ENCODE results near the gene NT5C3A. TPM values are rescaled to one million over a fixed set of nuclear protein-coding genes. Genes with fewer than 3 reads are reported as not detected.
"Not testable (repeated sequence)": the region's sequence is repeated elsewhere in the genome, so short reads cannot be mapped to it uniquely, and the experiment has no call there.

NT5C3A gene
- total and polyA plus RNA-seq, 2 experiments from 2014 or later = 22.5 to 40.4 TPM

DNA sequence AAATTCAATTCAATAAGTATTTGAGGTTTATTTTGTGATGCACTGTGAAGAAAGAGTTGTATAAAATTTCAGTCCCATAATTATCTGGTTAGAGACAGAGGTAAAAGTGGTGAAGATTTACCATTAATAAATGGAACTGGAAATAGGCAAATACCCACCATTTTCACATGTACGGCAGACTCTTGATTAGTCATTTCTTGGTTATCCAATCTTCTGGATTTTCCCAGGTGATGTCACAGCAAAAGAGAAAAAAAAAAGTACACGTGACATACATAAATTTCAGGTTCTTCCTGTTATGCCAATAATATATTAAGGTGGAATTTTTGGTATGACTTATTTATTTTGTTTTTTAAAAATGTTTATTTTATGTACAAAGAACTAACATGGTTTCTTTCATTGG lies 26.8 kb downstream of the NT5C3A start:
- Histone ChIP-seq H3K4me1 (ENCODE audit: insufficient read depth) (peaks cover 45% of the 10 kb centered on the region), H3K27ac (no peak overlapping the region), H3K4me3 (no peak overlapping the region), H3K4me2 (ENCODE audit: unreplicated experiment) (no peak overlapping the region), H3K9me3 (ENCODE audit: low read depth) (no peaks in the 10 kb centered on the region), H3F3A (ENCODE audit: insufficient read depth) (peaks cover 28% of the 10 kb centered on the region), H3K9me2 (ENCODE audit: insufficient read depth) (no peaks in the 10 kb centered on the region), H3K36me3 (ENCODE audit: low read depth) (no peaks in the 10 kb centered on the region), H2AFZ (no peak overlapping the region), H4K20me1 (ENCODE audit: insufficient read depth) (no peaks in the 10 kb centered on the region), H3K9ac (no peak overlapping the region), H3K27me3 (replicated peaks; ENCODE audit: insufficient read depth) (no peaks in the 10 kb centered on the region), H3K79me2 (ENCODE audit: insufficient read depth) (peaks cover 80% of the 10 kb centered on the region)
- no peak for DNase-seq
- 98 to 99% methylated on average over 2 of the region's 2 CpGs for WGBS, 2 experiments (ENCODE audit: low coverage in 1 of 2, low lambda C conversion rate in 2 of 2, missing lambda C conversion rate in 2 of 2)
- in situ Hi-C loops (cut with MboI) = no loop called here
- no peak for TF ChIP-seq EZH2 (IDR thresholded peaks at IDR 0.05; ENCODE audit: insufficient read depth, poor library complexity, severe bottlenecking)
- TF ChIP-seq EZH2phosphoT487 (IDR thresholded peaks at IDR 0.05; ENCODE audit: insufficient read depth, low read depth) = no peak

DNA sequence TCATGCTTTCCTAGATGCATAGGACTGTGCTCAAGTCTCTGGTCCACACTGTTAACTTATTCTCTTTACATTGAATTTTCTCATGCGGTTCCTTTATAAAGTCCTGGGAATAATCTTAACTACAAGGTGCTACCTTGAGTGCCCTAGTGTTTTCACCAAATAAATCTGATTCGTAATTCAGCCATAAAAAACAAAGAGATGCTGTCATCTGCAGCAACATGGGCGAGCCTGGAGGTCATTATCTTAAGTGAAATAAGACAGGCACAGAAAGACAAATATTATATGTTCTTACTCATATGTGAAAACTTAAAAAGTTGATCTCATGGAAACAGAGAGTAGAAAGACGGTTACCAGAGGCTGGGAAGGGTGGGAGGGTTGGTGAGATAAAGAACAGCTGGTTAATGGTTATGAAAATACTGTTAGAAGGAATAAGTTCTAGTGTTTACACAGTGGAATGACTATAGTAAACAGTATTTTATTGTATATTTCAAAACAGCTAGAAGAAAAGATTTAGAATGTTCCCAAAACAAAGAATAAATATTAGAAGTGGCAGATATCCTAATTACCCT lies 38.3 kb downstream of the NT5C3A start:
- H4K20me1 ChIP-seq (ENCODE audit: insufficient read depth) = no peaks in the 10 kb centered on the region
- H3F3A ChIP-seq (ENCODE audit: insufficient read depth) = no peaks in the 10 kb centered on the region
- no peak overlapping the region for H3K9ac ChIP-seq
- WGBS, 2 experiments (ENCODE audit: low coverage in 1 of 2, low lambda C conversion rate in 2 of 2, missing lambda C conversion rate in 2 of 2) = 85 to 89% methylated on average over 4 of the region's 4 CpGs
- no peaks in the 10 kb centered on the region for H3K27me3 ChIP-seq (replicated peaks; ENCODE audit: insufficient read depth)
- TF ChIP-seq EZH2 (IDR thresholded peaks at IDR 0.05; ENCODE audit: insufficient read depth, poor library complexity, severe bottlenecking) = no peak
- no peak for TF ChIP-seq EZH2phosphoT487 (IDR thresholded peaks at IDR 0.05; ENCODE audit: insufficient read depth, low read depth)
- no peak overlapping the region for H3K4me2 ChIP-seq (ENCODE audit: unreplicated experiment)
- no peak overlapping the region for H2AFZ ChIP-seq
- peaks cover 38% of the 10 kb centered on the region for H3K36me3 ChIP-seq (ENCODE audit: low read depth)
- DNase-seq = no peak
- no peaks in the 10 kb centered on the region for H3K9me3 ChIP-seq (ENCODE audit: low read depth)
- in situ Hi-C loops (cut with MboI) = no loop called here
- H3K27ac ChIP-seq = no peak overlapping the region
- no peaks in the 10 kb centered on the region for H3K4me1 ChIP-seq (ENCODE audit: insufficient read depth)
- no peaks in the 10 kb centered on the region for H3K9me2 ChIP-seq (ENCODE audit: insufficient read depth)
- H3K4me3 ChIP-seq = no peak overlapping the region
- H3K79me2 ChIP-seq (ENCODE audit: insufficient read depth) = peaks cover 34% of the 10 kb centered on the region

DNA sequence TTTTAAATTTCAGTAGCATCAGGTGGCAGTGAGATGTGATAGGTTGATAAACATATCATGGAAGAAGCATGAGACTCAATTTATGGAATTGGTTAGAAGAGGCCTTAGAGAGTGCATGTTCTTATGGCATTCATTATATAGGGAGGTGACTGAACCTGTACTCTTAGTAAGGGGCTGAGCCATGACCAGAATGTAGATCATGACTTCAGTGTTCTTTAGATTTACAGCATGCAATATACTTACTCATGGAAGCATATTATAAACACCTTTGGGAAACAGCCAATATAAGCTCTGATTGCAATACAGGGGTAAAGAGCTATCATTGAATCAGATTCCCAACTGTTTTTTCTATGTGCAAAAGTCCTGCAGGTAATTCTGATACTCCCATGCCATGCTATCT lies 50.2 kb downstream of the NT5C3A start:
- Histone ChIP-seq H3F3A (ENCODE audit: insufficient read depth) (peaks cover 4% of the 10 kb centered on the region; the same call in 1 of the 2 replicates), H3K9me2 (ENCODE audit: insufficient read depth) (no peaks in the 10 kb centered on the region), H3K4me2 (ENCODE audit: unreplicated experiment) (no peak overlapping the region), H3K27me3 (replicated peaks; ENCODE audit: insufficient read depth) (no peaks in the 10 kb centered on the region), H3K4me1 (ENCODE audit: insufficient read depth) (no peaks in the 10 kb centered on the region), H4K20me1 (ENCODE audit: insufficient read depth) (no peaks in the 10 kb centered on the region), H3K36me3 (ENCODE audit: low read depth) (peaks cover 32% of the 10 kb centered on the region), H2AFZ (no peak overlapping the region), H3K9me3 (ENCODE audit: low read depth) (no peaks in the 10 kb centered on the region), H3K4me3 (no peak overlapping the region), H3K79me2 (ENCODE audit: insufficient read depth) (no peaks in the 10 kb centered on the region), H3K27ac (no peak overlapping the region), H3K9ac (no peak overlapping the region)
- TF ChIP-seq EZH2 (IDR thresholded peaks at IDR 0.05; ENCODE audit: insufficient read depth, poor library complexity, severe bottlenecking) = no peak
- no peak for TF ChIP-seq EZH2phosphoT487 (IDR thresholded peaks at IDR 0.05; ENCODE audit: insufficient read depth, low read depth)
- no peak for DNase-seq
- in situ Hi-C loops (cut with MboI) = no loop called here

DNA sequence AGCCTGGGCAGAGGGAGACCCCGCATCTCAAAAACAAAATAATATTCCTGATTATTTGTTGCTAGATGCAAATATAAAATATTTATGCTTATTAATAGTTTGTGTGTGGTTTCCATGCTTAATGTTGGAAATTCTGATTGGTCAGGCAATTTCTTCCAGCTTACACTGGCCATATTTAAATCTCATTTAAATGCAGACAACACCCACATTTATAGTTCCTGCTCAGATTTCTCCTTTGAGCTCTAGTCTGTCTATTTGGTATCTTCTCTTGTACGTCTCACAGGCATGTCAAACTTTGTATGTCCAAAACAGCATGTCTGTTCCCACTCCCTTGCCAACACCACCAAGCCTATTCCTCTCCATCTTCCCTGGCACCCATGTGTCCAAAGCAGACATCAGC lies 52.8 kb downstream of the NT5C3A start:
- in situ Hi-C loops (cut with MboI) = no loop called here
- no peak overlapping the region for H3K9ac ChIP-seq
- no peaks in the 10 kb centered on the region for H4K20me1 ChIP-seq (ENCODE audit: insufficient read depth)
- H3K9me2 ChIP-seq (ENCODE audit: insufficient read depth) = no peaks in the 10 kb centered on the region
- H3F3A ChIP-seq (ENCODE audit: insufficient read depth) = peaks cover 4% of the 10 kb centered on the region; the same call in 1 of the 2 replicates
- no peak overlapping the region for H3K27ac ChIP-seq
- 75 to 89% methylated on average over 2 of the region's 2 CpGs for WGBS, 2 experiments (ENCODE audit: low coverage in 1 of 2, low lambda C conversion rate in 2 of 2, missing lambda C conversion rate in 2 of 2)
- H3K4me3 ChIP-seq = no peak overlapping the region
- peaks cover 21% of the 10 kb centered on the region; the same call in 1 of the 2 replicates for H3K36me3 ChIP-seq (ENCODE audit: low read depth)
- H3K79me2 ChIP-seq (ENCODE audit: insufficient read depth) = no peaks in the 10 kb centered on the region
- no peaks in the 10 kb centered on the region for H3K9me3 ChIP-seq (ENCODE audit: low read depth)
- no peak for TF ChIP-seq EZH2 (IDR thresholded peaks at IDR 0.05; ENCODE audit: insufficient read depth, poor library complexity, severe bottlenecking)
- no peak overlapping the region for H3K4me2 ChIP-seq (ENCODE audit: unreplicated experiment)
- H2AFZ ChIP-seq = no peak overlapping the region
- no peaks in the 10 kb centered on the region for H3K27me3 ChIP-seq (replicated peaks; ENCODE audit: insufficient read depth)
- no peak for DNase-seq
- no peaks in the 10 kb centered on the region for H3K4me1 ChIP-seq (ENCODE audit: insufficient read depth)

DNA sequence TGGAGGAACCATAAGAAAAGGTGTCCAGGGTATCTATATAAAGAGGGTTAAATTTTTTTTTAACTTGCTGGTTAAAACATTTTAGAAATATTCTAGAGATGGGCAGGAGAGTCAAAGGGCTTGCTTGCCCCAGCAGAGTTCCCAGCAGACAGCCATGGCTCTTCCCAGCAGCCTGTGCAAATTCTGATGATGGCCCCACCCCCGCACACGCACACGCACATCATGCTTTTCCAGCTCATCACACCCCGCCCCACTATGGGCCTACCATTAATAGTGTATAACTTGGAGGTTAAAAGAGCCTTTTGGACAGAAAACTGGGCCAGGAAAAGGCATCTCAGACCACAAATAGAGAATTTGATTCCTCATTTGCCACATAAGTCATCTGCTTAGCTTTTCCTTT lies 56.9 kb downstream of the NT5C3A start:
- H3K4me3 ChIP-seq; H3K27me3 ChIP-seq (replicated peaks; ENCODE audit: insufficient read depth); H3K27ac ChIP-seq; H3K9ac ChIP-seq; H3K4me2 ChIP-seq (ENCODE audit: unreplicated experiment); DNase-seq; H3F3A ChIP-seq (ENCODE audit: insufficient read depth); H2AFZ ChIP-seq; H3K4me1 ChIP-seq (ENCODE audit: insufficient read depth); H4K20me1 ChIP-seq (ENCODE audit: insufficient read depth); in situ Hi-C loops (cut with MboI); H3K9me2 ChIP-seq (ENCODE audit: insufficient read depth); H3K79me2 ChIP-seq (ENCODE audit: insufficient read depth); H3K9me3 ChIP-seq (ENCODE audit: low read depth): not testable (repeated sequence)
- WGBS, 2 experiments (ENCODE audit: low coverage in 1 of 2, low lambda C conversion rate in 2 of 2, missing lambda C conversion rate in 2 of 2) = 98 to 100% methylated on average over 4 of the region's 4 CpGs
- H3K36me3 ChIP-seq (ENCODE audit: low read depth) = peaks cover 12% of the 10 kb centered on the region; the same call in 1 of the 2 replicates

DNA sequence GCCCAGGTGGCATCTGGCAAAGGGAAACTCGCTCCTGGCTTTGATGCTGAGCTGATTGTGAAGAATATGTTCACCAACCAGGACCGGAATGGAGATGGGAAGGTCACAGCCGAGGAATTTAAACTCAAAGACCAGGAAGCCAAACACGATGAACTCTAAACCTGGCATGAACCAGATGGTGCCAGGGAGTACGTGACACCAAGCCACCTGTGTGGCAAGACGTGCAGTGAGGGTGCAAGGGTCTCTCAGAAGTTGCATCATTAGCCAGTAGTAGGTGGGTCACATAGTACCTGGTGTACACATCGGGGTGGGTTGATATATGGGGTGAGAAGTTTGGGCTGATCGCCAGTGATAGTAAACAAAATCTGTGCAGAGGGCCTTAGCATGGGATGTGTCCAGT lies 57.4 kb downstream of the NT5C3A start:
- peaks cover 12% of the 10 kb centered on the region; the same call in 1 of the 2 replicates for H3K36me3 ChIP-seq (ENCODE audit: low read depth)
- H3K9me2 ChIP-seq (ENCODE audit: insufficient read depth); H3K4me2 ChIP-seq (ENCODE audit: unreplicated experiment); H3F3A ChIP-seq (ENCODE audit: insufficient read depth); H3K27me3 ChIP-seq (replicated peaks; ENCODE audit: insufficient read depth); H4K20me1 ChIP-seq (ENCODE audit: insufficient read depth); H3K9me3 ChIP-seq (ENCODE audit: low read depth); H3K9ac ChIP-seq; H3K4me3 ChIP-seq; H3K27ac ChIP-seq; in situ Hi-C loops (cut with MboI); H3K4me1 ChIP-seq (ENCODE audit: insufficient read depth); H2AFZ ChIP-seq; DNase-seq; H3K79me2 ChIP-seq (ENCODE audit: insufficient read depth): not testable (repeated sequence)
- WGBS, 2 experiments (ENCODE audit: low coverage in 1 of 2, low lambda C conversion rate in 2 of 2, missing lambda C conversion rate in 2 of 2) = 94 to 95% methylated on average over 8 of the region's 8 CpGs

DNA sequence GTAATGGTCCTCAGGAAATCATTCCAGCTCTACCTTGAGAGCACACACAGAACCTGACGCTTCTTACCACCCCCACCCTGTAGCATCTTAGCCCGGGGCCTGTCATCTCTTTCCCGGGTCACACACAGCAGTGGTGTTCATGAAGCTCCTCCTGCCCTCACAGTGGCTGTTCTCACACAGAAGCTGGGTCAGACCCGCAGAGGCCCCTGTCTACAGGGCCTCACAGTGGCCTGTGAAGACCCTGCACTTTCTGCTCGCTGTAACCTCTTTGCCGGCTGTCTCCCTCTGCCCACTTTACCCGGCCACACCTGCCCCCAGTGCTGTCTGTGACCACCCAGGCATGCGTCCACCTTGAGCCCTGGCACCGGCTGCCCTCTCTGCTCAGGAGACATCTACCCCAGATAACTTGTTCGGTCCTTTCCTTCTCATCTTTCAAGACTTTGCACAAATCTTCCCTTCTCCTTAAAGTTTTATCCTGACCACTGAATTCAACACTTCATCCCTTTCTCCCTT lies 58.4 kb downstream of the NT5C3A start:
- H3K4me3 ChIP-seq; H3K79me2 ChIP-seq (ENCODE audit: insufficient read depth); H3K9me2 ChIP-seq (ENCODE audit: insufficient read depth); H3K9me3 ChIP-seq (ENCODE audit: low read depth); DNase-seq; H3K4me2 ChIP-seq (ENCODE audit: unreplicated experiment); H3K9ac ChIP-seq; H3K27me3 ChIP-seq (replicated peaks; ENCODE audit: insufficient read depth); H4K20me1 ChIP-seq (ENCODE audit: insufficient read depth); H2AFZ ChIP-seq; H3K27ac ChIP-seq; H3K4me1 ChIP-seq (ENCODE audit: insufficient read depth); H3F3A ChIP-seq (ENCODE audit: insufficient read depth); in situ Hi-C loops (cut with MboI): not testable (repeated sequence)
- WGBS, 2 experiments (ENCODE audit: low coverage in 1 of 2, low lambda C conversion rate in 2 of 2, missing lambda C conversion rate in 2 of 2) = 88 to 95% methylated on average over 9 to 10 of the region's 10 CpGs
- H3K36me3 ChIP-seq (ENCODE audit: low read depth) = peaks cover 12% of the 10 kb centered on the region; the same call in 1 of the 2 replicates
